ENCODE results near the gene BMPR1A.
"Not testable (repeated sequence)": the region's sequence is repeated elsewhere in the genome, so short reads cannot be mapped to it uniquely, and the experiment has no call there.

BMPR1A gene

GRCh38 chr10:86971232-86971991, 215.0 kb downstream of the BMPR1A start:
- DNase-seq, result peak; percentile 65

DNA sequence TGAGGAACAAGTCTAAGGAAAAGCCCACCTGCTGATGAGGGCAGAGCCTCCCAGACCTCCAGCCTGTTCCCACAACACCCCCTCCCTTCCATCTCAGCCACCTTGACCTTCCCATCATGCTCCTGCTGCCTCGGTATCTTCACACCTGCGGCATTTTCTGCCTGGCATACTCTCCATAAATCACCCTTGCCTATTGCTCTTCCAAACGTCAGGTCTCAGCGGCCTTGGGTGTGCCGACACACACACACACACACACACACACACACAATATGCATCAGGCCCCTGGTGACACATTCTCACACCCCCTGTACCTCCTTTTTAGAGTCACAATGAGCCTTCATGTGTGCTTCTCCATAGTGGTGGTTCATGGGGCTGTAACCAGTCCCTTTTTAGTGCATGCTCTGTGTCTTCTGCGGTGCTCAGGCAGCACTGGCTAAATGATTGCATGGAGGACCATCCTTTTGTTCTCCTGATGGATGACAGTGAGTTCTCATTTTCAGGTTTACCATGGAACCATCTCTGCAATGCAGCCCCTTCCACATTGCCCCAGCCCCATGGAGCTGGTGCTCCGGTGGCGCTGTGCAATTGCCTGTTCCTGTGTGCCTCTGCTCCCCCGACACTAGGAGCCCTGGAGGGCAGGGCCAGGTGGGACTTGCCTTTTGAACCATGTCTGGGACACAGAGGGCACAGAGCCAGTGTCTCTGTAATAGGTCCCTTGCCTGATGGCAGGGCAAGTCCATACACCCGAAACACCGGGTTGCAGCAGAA, 216.4 kb downstream of the BMPR1A start:
- no peak for DNase-seq

DNA sequence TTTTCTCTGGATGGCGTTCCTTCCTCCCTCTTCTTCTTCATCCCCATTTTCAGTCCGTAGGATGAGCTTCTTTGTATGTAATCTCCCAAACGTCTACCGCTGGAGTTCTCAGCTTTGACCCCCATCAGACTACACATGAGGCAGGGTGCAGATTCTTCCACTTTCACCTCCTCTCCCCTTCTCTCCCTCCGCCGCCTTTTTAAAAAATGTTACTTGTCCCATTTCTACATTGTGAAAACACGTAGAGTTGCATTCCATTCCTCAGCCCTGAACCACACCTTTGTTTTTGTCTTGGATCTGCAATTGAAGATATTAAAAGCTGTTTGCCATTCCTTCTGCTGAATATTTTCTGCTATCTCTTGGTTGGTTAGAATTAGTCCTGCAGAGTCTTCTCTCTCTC, 218.1 kb downstream of the BMPR1A start:
- DNase-seq, result no peak

DNA sequence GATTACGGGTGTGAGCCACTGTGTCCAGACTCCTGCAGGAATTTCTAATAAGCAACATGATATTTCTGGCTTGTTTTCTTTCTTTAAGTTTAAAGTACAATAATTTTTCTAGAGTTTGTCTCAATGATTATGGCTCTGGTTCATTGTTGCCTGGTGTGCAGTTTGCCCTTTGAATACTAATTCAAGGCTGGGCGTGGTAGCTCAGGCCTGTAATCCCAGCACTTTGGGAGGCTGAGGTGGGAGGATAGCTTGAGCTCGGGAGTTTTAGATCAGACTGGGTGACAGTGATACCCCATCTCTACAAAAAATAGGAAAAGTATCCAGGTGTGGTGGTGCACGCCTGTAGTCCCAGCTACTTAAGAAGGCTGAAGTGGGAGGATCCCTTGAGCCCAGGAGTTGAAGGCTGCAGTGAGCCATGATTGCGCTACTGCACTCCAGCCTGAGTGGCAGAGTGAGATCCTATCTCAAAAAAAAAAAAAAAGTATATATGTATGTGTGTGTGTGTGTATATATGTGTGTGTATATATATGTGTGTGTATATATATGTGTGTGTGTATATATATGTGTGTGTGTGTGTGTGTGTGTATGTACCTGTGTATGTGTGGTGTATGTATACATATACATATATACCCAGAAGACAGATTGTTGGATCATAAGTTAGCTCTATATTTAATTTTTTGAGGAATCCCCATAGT, 220.1 kb downstream of the BMPR1A start:
- no peak for DNase-seq

DNA sequence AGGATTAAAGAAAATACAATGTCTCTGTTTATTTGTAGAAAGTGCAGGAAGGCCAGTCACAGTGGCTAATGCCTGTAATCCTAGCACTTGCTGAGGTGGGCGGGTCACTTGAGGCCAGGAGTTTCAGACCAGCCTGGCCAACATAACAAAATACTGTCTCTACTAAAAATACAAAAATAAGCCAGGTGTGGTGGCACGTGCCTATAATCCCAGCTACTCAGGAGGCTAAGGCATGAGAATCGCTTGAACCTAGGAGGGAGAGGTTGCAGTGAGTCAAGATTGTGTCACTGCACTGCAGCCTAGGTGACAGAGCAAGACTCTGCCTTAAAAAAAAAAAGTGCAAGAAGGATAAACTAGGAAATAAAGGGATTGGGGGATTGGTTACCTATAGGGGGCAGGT, 222.0 kb downstream of the BMPR1A start:
- not testable (repeated sequence) for DNase-seq

DNA sequence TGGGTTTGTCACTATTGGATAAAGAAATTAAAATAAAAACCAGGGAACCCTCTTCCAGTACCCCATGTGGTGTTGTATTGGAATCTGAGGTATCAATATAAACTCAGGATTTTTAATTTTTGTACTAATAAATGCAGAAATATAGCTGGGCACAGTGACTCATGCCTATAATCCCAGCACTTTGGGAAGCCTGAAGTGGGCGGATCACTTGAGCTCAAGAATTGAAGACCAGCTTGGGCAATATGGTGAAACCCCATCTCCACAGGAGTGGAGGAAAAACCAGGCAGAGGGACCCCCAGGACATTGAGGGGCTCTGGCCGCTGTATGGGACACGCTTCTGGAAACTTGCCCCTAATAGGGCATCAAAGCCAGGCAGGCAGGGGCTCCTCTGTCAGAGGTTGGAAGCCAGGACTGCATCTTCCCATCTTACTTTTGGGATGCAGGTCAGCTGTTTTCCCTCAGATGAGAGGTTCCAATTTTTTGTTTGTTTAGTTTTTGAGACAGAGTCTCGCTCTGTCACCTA, 222.9 kb downstream of the BMPR1A start:
- no peak for DNase-seq

GRCh38 chr10:86979977-86980448, 223.6 kb downstream of the BMPR1A start:
- DNase-seq, result no peak

DNA sequence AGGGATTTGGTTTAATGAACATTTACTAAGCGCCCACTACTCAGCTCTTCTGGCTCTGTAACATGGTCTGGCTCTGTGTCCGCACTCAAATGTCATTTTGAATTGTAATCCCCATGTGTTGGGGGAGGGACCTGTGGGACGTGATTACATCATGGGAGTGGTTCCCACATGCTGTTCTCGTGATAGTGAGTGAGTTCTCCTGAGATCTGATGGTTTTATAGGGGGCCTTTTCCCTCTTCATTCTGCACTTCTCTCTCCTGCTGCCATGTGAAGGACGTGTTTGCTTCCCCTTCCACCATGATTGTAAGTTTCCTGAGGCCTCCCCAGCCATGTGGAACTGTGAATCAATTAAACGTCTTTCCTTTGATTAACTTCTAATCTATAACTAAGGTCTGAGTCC, 224.6 kb downstream of the BMPR1A start:
- DNase-seq, result not testable (repeated sequence)

DNA sequence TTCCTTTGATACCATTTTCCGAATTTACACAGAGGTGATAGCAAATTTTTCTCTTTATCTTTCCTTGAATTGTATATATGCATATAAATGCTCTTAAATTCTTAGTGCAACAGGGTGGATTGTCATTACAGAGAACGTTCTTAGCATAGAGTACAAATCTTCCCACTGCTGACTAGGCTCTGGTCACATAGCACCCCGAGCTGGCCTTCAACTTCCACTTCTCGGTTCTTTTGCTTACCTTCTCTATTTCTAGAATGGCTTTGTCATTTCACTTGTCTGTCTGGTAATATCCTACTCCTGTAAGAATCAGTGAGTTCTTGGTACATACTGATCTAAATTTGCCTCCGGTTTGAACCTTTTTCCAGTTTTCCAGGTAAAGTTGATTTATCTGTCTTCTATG, 225.3 kb downstream of the BMPR1A start:
- no peak for DNase-seq

All from DMS153 (cell line).